SU-DHL-6 (cell line): ENCODE measurements around the gene UNC119.

Experiments used
- EZH2phosphoT487 ChIP-seq: fragments of 200-600 bp; sonication (generic), shearing (Covaris generic); conservative IDR thresholded peaks from 2 replicates; pipeline ENCODE4 v1.6.1; 2018; ENCODE audit warnings: mild to moderate bottlenecking, antibody characterized with exemption, low read length, moderate library complexity, mixed read lengths
- TF ChIP-seq, protein P1 (sequence below): fragments of 200-600 bp; sonication (generic); IDR thresholded peaks from one replicate; pipeline ENCODE4 v1.5.1; 2017; ENCODE audit warnings: antibody characterized with exemption, mild to moderate bottlenecking, low read length, moderate library complexity; ENCODE audit not compliant: insufficient read depth, poor library complexity, severe bottlenecking

DNA sequence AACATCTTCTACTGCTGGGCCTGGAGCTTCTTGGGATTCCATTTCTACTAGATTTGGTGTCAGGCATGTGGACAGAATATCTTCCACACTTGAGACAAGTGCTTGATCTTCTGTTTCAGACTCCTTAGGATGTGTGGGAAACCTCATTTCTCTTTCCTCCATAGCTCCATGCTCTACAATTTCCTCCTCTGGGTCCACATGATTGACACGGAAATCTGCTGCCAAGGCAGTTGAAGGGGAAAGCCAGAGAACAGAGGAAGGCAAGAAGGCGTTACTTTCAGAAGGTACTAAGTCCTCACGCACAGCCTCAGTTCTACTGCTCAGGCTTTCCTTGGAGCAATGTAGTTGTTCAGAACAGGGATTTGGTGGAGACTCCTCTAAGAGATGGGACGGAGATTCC lies 39.8 kb upstream of the UNC119 start:
- TF ChIP-seq, protein P1, sequence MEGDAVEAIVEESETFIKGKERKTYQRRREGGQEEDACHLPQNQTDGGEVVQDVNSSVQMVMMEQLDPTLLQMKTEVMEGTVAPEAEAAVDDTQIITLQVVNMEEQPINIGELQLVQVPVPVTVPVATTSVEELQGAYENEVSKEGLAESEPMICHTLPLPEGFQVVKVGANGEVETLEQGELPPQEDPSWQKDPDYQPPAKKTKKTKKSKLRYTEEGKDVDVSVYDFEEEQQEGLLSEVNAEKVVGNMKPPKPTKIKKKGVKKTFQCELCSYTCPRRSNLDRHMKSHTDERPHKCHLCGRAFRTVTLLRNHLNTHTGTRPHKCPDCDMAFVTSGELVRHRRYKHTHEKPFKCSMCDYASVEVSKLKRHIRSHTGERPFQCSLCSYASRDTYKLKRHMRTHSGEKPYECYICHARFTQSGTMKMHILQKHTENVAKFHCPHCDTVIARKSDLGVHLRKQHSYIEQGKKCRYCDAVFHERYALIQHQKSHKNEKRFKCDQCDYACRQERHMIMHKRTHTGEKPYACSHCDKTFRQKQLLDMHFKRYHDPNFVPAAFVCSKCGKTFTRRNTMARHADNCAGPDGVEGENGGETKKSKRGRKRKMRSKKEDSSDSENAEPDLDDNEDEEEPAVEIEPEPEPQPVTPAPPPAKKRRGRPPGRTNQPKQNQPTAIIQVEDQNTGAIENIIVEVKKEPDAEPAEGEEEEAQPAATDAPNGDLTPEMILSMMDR, result no peak
- TF ChIP-seq EZH2phosphoT487, result no peak
